Caco-2 (cell line): ENCODE results near the gene GUCA2A. TPM values are rescaled to one million over a fixed set of nuclear protein-coding genes. Genes with fewer than 3 reads are reported as not detected.

ENCODE experiments used
- BruUV-seq: library from RNA; stranded (reverse); fragments of 400-500 nt; replicated peaks from 2 replicates; lab custom pipeline; 2021; lab: Mats Ljungman, UMichigan
- CTCF ChIA-PET: fragments of 300-600 bp; sonication (Branson Sonifier 250); formaldehyde crosslinking; loops from one replicate; lab custom pipeline; 2022; ENCODE audit warnings: antibody characterized with exemption; lab: Charles Lee
- POLR2A ChIA-PET: fragments of 300-600 bp; sonication (Branson Sonifier 250); formaldehyde crosslinking; loops from one replicate; lab custom pipeline; 2022; ENCODE audit warnings: antibody characterized with exemption; lab: Charles Lee
- DNase-seq, 2 experiments: peaks; one replicate each; pipeline versions ENCODE4 v3.0.0 to v3.0.0-alpha.2; 2020 to 2022
- H3K27me3 ChIP-seq: replicated peaks from 2 replicates; pipeline ENCODE4 v1.6.0; 2011; ENCODE audit warnings: low read length; ENCODE audit not compliant: control insufficient read depth, insufficient read depth
- H3K36me3 ChIP-seq: 2 replicates; pipeline ENCODE4 v1.5.1; 2011; ENCODE audit warnings: low read length; ENCODE audit not compliant: control insufficient read depth, insufficient read depth
- H3K4me1 ChIP-seq: fragments of 250-450 bp; sonication (Bioruptor Pico); 2 replicates; pipeline ENCODE4 v1.5.1; 2020; ENCODE audit warnings: mild to moderate bottlenecking
- H3K4me3 ChIP-seq: 2 replicates; pipeline ENCODE4 v1.5.1; 2011; ENCODE audit warnings: low read depth, mild to moderate bottlenecking, control low read depth, low read length
- H3K9me3 ChIP-seq: fragments of 250-450 bp; sonication (Bioruptor Pico); 2 replicates; pipeline ENCODE4 v1.5.1; 2020; ENCODE audit warnings: mild to moderate bottlenecking, moderate library complexity
- H3K27ac Mint-ChIP-seq: one replicate; pipeline ENCODE4 v1.8.0; 2022; ENCODE audit warnings: mixed read lengths; ENCODE audit not compliant: unreplicated experiment
- H3K27me3 Mint-ChIP-seq: one replicate; pipeline ENCODE4 v1.8.0; 2022; ENCODE audit warnings: mixed read lengths; ENCODE audit not compliant: insufficient read depth, unreplicated experiment
- H3K36me3 Mint-ChIP-seq: one replicate; pipeline ENCODE4 v1.8.0; 2022; ENCODE audit warnings: mild to moderate bottlenecking, mixed read lengths; ENCODE audit not compliant: insufficient read depth, unreplicated experiment
- H3K4me1 Mint-ChIP-seq: one replicate; pipeline ENCODE4 v1.8.0; 2022; ENCODE audit warnings: low read depth, mixed read lengths; ENCODE audit not compliant: unreplicated experiment
- H3K4me3 Mint-ChIP-seq: one replicate; pipeline ENCODE4 v1.8.0; 2022; ENCODE audit warnings: mild to moderate bottlenecking, moderate library complexity, mixed read lengths; ENCODE audit not compliant: unreplicated experiment
- H3K9me3 Mint-ChIP-seq: one replicate; pipeline ENCODE4 v1.8.0; 2022; ENCODE audit warnings: mixed read lengths; ENCODE audit not compliant: unreplicated experiment
- CTCF ChIP-seq, 2 experiments: fragments of 200-600 bp in 1 of 2; IDR thresholded peaks; 1 replicate in 1 of 2; 2 replicates in 1 of 2; pipeline versions ENCODE4 v1.5.1 to v1.8.0; 2011 to 2022; ENCODE audit warnings: antibody characterized with exemption in 1 of 2, control low read depth in 1 of 2, inconsistent platforms in 1 of 2, low read depth in 1 of 2, low read length in 1 of 2, mild to moderate bottlenecking in 1 of 2, moderate library complexity in 1 of 2; ENCODE audit not compliant: insufficient read depth in 1 of 2, severe bottlenecking in 1 of 2, unreplicated experiment in 1 of 2
- intact Hi-C: fragments of 100-400 bp; cut with micrococcal nuclease; formaldehyde crosslinking; loops from one replicate; pipeline ENCODE4 v1.10.0; 2022; ENCODE audit not compliant: unreplicated experiment
- total RNA-seq: library from RNA; stranded (reverse); gene quantifications from 2 replicates; pipeline ENCODE4 v1.2.3, GENCODE V29; 2022

The GUCA2A gene
- total RNA-seq, 1 experiment from 2014 or later, result 28.8 TPM

- POLR2A ChIA-PET, result no interaction called here
Measured at GRCh38 chr1:42177541-42177981, 13.0 kb upstream of the GUCA2A start.

GRCh38 chr1:42176902-42177519, 12.5 kb upstream of the GUCA2A start:
- Histone ChIP-seq H3K9me3 (no peaks in the 10 kb centered on the region), H3K4me3 (no peak overlapping the region), H3K4me1 (peaks cover 10% of the 10 kb centered on the region; the same call in 1 of the 2 replicates), H3K27me3 (no peaks in the 10 kb centered on the region), H3K36me3 (peaks cover 1% of the 10 kb centered on the region)
- CTCF ChIA-PET, result no interaction called here
- BruUV-seq, result TSS peak; percentile 10
- intact Hi-C loops, result loop anchor here (10.0 kb wide), 2 partner anchors 138 to 288 kb away; partner anchors contain the start of gene CCDC30
- TF ChIP-seq CTCF (IDR thresholded peaks at IDR 0.05; ENCODE audit: insufficient read depth in 1 of 2, low read depth in 1 of 2, low read length in 1 of 2, severe bottlenecking in 1 of 2, unreplicated experiment in 1 of 2), result peak; percentile 68 to 75
- Mint-ChIP-seq H3K27ac (peak overlapping the region; percentile 53), H3K9me3 (no peaks in the 10 kb centered on the region), H3K36me3 (peaks cover 30% of the 10 kb centered on the region), H3K4me3 (no peak overlapping the region), H3K4me1 (peaks cover 5% of the 10 kb centered on the region), H3K27me3 (no peaks in the 10 kb centered on the region)
- peak in 1 of 2 experiments; percentile 56 for DNase-seq
- POLR2A ChIA-PET, result no interaction called here

More at GRCh38 chr1:42177541-42177981, 13.0 kb upstream of the GUCA2A start:
- no peak for DNase-seq
- H3K9me3 Mint-ChIP-seq, result no peaks in the 10 kb centered on the region
- no peaks in the 10 kb centered on the region for H3K9me3 ChIP-seq
- intact Hi-C loops, result loop anchor here (10.0 kb wide), 2 partner anchors 137 to 287 kb away; partner anchors contain the start of gene CCDC30
- no peak for TF ChIP-seq CTCF (IDR thresholded peaks at IDR 0.05; ENCODE audit: insufficient read depth in 1 of 2, low read depth in 1 of 2, low read length in 1 of 2, severe bottlenecking in 1 of 2, unreplicated experiment in 1 of 2)
- no TSS peak for BruUV-seq
- H3K27me3 ChIP-seq, result no peaks in the 10 kb centered on the region
- peaks cover 31% of the 10 kb centered on the region for H3K36me3 Mint-ChIP-seq
- no peaks in the 10 kb centered on the region for H3K27me3 Mint-ChIP-seq
- peaks cover 10% of the 10 kb centered on the region; the same call in 1 of the 2 replicates for H3K4me1 ChIP-seq
- H3K4me3 ChIP-seq, result no peak overlapping the region
- H3K27ac Mint-ChIP-seq, result peak overlapping the region; percentile 53
- H3K4me1 Mint-ChIP-seq, result peaks cover 5% of the 10 kb centered on the region
- peaks cover 1% of the 10 kb centered on the region for H3K36me3 ChIP-seq
- H3K4me3 Mint-ChIP-seq, result no peak overlapping the region
- CTCF ChIA-PET, result no interaction called here

- Histone ChIP-seq H3K4me1 (peaks cover 10% of the 10 kb centered on the region; the same call in 1 of the 2 replicates), H3K4me3 (no peak overlapping the region), H3K9me3 (no peaks in the 10 kb centered on the region), H3K27me3 (no peaks in the 10 kb centered on the region), H3K36me3 (peaks cover 1% of the 10 kb centered on the region)
- peaks cover 5% of the 10 kb centered on the region for H3K4me1 Mint-ChIP-seq
- BruUV-seq, result no TSS peak
- H3K4me3 Mint-ChIP-seq, result no peak overlapping the region
- no peak overlapping the region for H3K27ac Mint-ChIP-seq
- CTCF ChIA-PET, result interaction anchor here (1.1 kb wide), 1 partner anchor 203 kb away, joined by 3 read pairs; no protein-coding TSS in a partner anchor
- intact Hi-C loops, result loop anchor here (10.0 kb wide), 2 partner anchors 139 to 289 kb away; partner anchors contain the start of gene CCDC30
- TF ChIP-seq CTCF (IDR thresholded peaks at IDR 0.05; ENCODE audit: insufficient read depth in 1 of 2, low read depth in 1 of 2, low read length in 1 of 2, severe bottlenecking in 1 of 2, unreplicated experiment in 1 of 2), result no peak
- POLR2A ChIA-PET, result no interaction called here
- H3K9me3 Mint-ChIP-seq, result no peaks in the 10 kb centered on the region
- H3K27me3 Mint-ChIP-seq, result no peaks in the 10 kb centered on the region
- no peak for DNase-seq
- H3K36me3 Mint-ChIP-seq, result peaks cover 45% of the 10 kb centered on the region
Measured at GRCh38 chr1:42175314-42176054, 10.9 kb upstream of the GUCA2A start.
